22Rv1 (cell line): ENCODE measurements around the gene ARHGAP10.

ENCODE experiments used
- ZFX ChIP-seq: fragments of 450-650 bp; IDR thresholded peaks from 2 replicates; pipeline ENCODE4 v1.6.1; 2017; ENCODE audit warnings: antibody characterized with exemption, borderline replicate concordance
- TF ChIP-seq, protein P1 (sequence below): fragments of 450-650 bp; IDR thresholded peaks from 2 replicates; pipeline ENCODE4 v1.5.1; 2017; ENCODE audit warnings: mild to moderate bottlenecking

DNA sequence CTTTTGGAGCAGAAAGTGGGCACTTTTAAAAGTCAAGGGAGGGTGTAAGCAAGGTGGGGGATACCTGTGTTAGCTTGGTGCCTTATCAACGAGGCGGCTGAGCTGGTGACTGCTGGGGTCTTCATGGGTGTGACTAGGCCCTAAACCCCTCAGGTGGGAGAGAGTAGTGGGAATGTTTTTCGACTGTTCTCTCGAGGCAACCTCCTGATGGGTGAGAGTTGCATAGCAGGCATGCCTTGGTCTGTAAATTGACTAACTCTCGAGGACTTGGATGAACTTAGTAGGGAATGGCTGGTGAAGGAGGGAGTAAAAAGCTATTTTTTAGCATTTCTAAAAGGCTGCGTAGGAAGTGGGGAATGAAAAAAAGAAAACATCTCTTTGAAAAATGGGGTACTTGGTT lies 80.0 kb downstream of the ARHGAP10 start:
- TF ChIP-seq, protein P1, sequence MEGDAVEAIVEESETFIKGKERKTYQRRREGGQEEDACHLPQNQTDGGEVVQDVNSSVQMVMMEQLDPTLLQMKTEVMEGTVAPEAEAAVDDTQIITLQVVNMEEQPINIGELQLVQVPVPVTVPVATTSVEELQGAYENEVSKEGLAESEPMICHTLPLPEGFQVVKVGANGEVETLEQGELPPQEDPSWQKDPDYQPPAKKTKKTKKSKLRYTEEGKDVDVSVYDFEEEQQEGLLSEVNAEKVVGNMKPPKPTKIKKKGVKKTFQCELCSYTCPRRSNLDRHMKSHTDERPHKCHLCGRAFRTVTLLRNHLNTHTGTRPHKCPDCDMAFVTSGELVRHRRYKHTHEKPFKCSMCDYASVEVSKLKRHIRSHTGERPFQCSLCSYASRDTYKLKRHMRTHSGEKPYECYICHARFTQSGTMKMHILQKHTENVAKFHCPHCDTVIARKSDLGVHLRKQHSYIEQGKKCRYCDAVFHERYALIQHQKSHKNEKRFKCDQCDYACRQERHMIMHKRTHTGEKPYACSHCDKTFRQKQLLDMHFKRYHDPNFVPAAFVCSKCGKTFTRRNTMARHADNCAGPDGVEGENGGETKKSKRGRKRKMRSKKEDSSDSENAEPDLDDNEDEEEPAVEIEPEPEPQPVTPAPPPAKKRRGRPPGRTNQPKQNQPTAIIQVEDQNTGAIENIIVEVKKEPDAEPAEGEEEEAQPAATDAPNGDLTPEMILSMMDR, result no peak
- TF ChIP-seq ZFX, result no peak
